Liver (tissue), 9 donors: ENCODE measurements around the gene PREPL. TPM values are rescaled to one million over a fixed set of nuclear protein-coding genes. Genes with fewer than 3 reads are reported as not detected.

Source experiments
- DNase-seq: peaks from one replicate; pipeline ENCODE4 v3.0.0-alpha.2; 2017; ENCODE audit warnings: low spot score
- H3K27ac ChIP-seq, 2 donors: one replicate each; pipeline ENCODE4 v1.7.0; 2013; ENCODE audit warnings: inconsistent platforms in 2 of 2, low read length in 2 of 2, control low read depth in 1 of 2, low read depth in 1 of 2, mild to moderate bottlenecking in 1 of 2
- H3K27me3 ChIP-seq, 4 donors: one replicate each; pipeline versions ENCODE4 v1.6.1 to v1.7.0; 2013; ENCODE audit warnings: low read length in 3 of 4, inconsistent platforms in 1 of 4, mild to moderate bottlenecking in 1 of 4, moderate library complexity in 1 of 4; ENCODE audit not compliant: control insufficient read depth in 4 of 4, insufficient read depth in 4 of 4
- H3K36me3 ChIP-seq, 4 donors: one replicate each; pipeline versions ENCODE4 v1.6.1 to v1.7.0; 2013; ENCODE audit warnings: low read length in 3 of 4, mild to moderate bottlenecking in 3 of 4, low read depth in 1 of 4, moderate library complexity in 1 of 4; ENCODE audit not compliant: control insufficient read depth in 4 of 4, insufficient read depth in 3 of 4
- H3K4me1 ChIP-seq, 4 donors: one replicate each; pipeline versions ENCODE4 v1.6.1 to v1.7.0; 2013; ENCODE audit warnings: low read length in 3 of 4, mild to moderate bottlenecking in 3 of 4, moderate library complexity in 1 of 4; ENCODE audit not compliant: control insufficient read depth in 4 of 4, insufficient read depth in 4 of 4
- H3K4me3 ChIP-seq, 3 donors: one replicate each; pipeline versions ENCODE4 v1.6.1 to v1.7.0; 2013; ENCODE audit warnings: low read length in 3 of 3, control low read depth in 1 of 3, low read depth in 1 of 3, mild to moderate bottlenecking in 1 of 3
- H3K9ac ChIP-seq, 2 donors: one replicate each; pipeline ENCODE4 v1.7.0; 2013; ENCODE audit warnings: low read length in 2 of 2, mild to moderate bottlenecking in 2 of 2, moderate library complexity in 2 of 2, control low read depth in 1 of 2, low read depth in 1 of 2
- H3K9me3 ChIP-seq, 4 donors: one replicate each; pipeline versions ENCODE4 v1.6.1 to v1.7.0; 2013; ENCODE audit warnings: low read length in 3 of 4; ENCODE audit not compliant: control insufficient read depth in 4 of 4
- CTCF ChIP-seq: fragments of 150-350 bp; IDR thresholded peaks from 2 replicates; pipeline ENCODE4 v1.5.1; 2017; ENCODE audit warnings: improper control_type of control experiment, low read depth, low read length; ENCODE audit not compliant: missing input control
- EGR1 ChIP-seq, 2 donors: IDR thresholded peaks; 2 replicates each; pipeline ENCODE4 v1.6.1; 2016 to 2018; ENCODE audit warnings: antibody characterized with exemption in 2 of 2, low read depth in 2 of 2
- FOXA1 ChIP-seq: IDR thresholded peaks from 2 replicates; pipeline ENCODE4 v1.6.1; 2016; ENCODE audit warnings: antibody characterized with exemption
- FOXA2 ChIP-seq: IDR thresholded peaks from 2 replicates; pipeline ENCODE4 v1.6.1; 2016; ENCODE audit warnings: antibody characterized with exemption
- GABPA ChIP-seq, 2 donors: IDR thresholded peaks in 1 of 2; conservative IDR thresholded peaks in 1 of 2; 2 replicates each; pipeline ENCODE4 v1.6.1; 2016; ENCODE audit warnings: antibody characterized with exemption in 2 of 2, mild to moderate bottlenecking in 1 of 2, moderate library complexity in 1 of 2
- HNF4A ChIP-seq, 2 donors: conservative IDR thresholded peaks; 2 replicates each; pipeline ENCODE4 v1.6.1; 2016; ENCODE audit warnings: antibody characterized with exemption in 2 of 2, mild to moderate bottlenecking in 2 of 2
- HNF4G ChIP-seq: IDR thresholded peaks from 2 replicates; pipeline ENCODE4 v1.6.1; 2016; ENCODE audit warnings: antibody characterized with exemption
- JUND ChIP-seq, 2 donors: IDR thresholded peaks; 2 replicates each; pipeline ENCODE4 v1.6.1; 2016; ENCODE audit warnings: antibody characterized with exemption in 2 of 2
- MAX ChIP-seq: IDR thresholded peaks from 2 replicates; pipeline ENCODE4 v1.6.1; 2016; ENCODE audit warnings: antibody characterized with exemption
- NR2F2 ChIP-seq: IDR thresholded peaks from 2 replicates; pipeline ENCODE4 v1.6.1; 2016; ENCODE audit warnings: antibody characterized with exemption
- RAD21 ChIP-seq, 2 donors: IDR thresholded peaks; 2 replicates each; pipeline ENCODE4 v1.6.1; 2016; ENCODE audit warnings: antibody characterized with exemption in 2 of 2, mild to moderate bottlenecking in 2 of 2
- REST ChIP-seq: IDR thresholded peaks from 2 replicates; pipeline ENCODE4 v1.6.1; 2016; ENCODE audit warnings: antibody characterized with exemption, mild to moderate bottlenecking
- RXRA ChIP-seq, 2 donors: IDR thresholded peaks; 2 replicates each; pipeline ENCODE4 v1.6.1; 2017 to 2018; ENCODE audit warnings: antibody characterized with exemption in 2 of 2, mild to moderate bottlenecking in 1 of 2
- SP1 ChIP-seq: IDR thresholded peaks from 2 replicates; pipeline ENCODE4 v1.6.1; 2018; ENCODE audit warnings: antibody characterized with exemption, mild to moderate bottlenecking
- TAF1 ChIP-seq: conservative IDR thresholded peaks from 2 replicates; pipeline ENCODE4 v1.6.1; 2016; ENCODE audit warnings: antibody characterized with exemption, mild to moderate bottlenecking
- YY1 ChIP-seq: IDR thresholded peaks from 2 replicates; pipeline ENCODE4 v1.6.1; 2016; ENCODE audit warnings: antibody characterized with exemption, mild to moderate bottlenecking
- WGBS: extraction: QIAGEN DNeasy Blood & Tissue Kit; methylation state at CpG from one replicate; pipeline ENCODE4 v1.1.7; 2013; 5-methylcytosine and 5-hydroxymethylcytosine counted together
- polyA plus RNA-seq, 2 donors: library from polyadenylated mRNA; stranded (reverse) in 1 of 2; unstranded in 1 of 2; fragments of 200-250 nt in 1 of 2; fragments of >200 nt in 1 of 2; fragmentation: Nextera tagmentation in 1 of 2; extraction: Ambion mirVana in 1 of 2; gene quantifications; one replicate each; pipeline versions ENCODE4 v1.2.1 to v1.2.3, GENCODE V29; 2013 to 2015
- total RNA-seq, 2 donors: library from RNA; depleted of rRNA; stranded (reverse); fragments of >200 nt; gene quantifications; one replicate each; pipeline ENCODE4 v1.2.3, GENCODE V29; 2014
- TF ChIP-seq, protein P1 (sequence below): IDR thresholded peaks from 2 replicates; pipeline ENCODE4 v1.6.1; 2016; ENCODE audit warnings: antibody characterized with exemption
- TF ChIP-seq, protein P2 (sequence below): IDR thresholded peaks from 2 replicates; pipeline ENCODE4 v1.6.1; 2016; ENCODE audit warnings: antibody characterized with exemption
- donor health status: healthy.
- donor health status: healthy.
- donor health status: healthy.
- donor health status: healthy.
- donor health status: healthy.

PREPL gene
- total RNA-seq (10 to 100 TPM; 14.0 to 18.8 TPM), polyA plus RNA-seq (1 to 10 TPM; 7.9 to 9.5 TPM)

GRCh38 chr2:44361330-44362206 lies at the start of gene PREPL, which contains the start of gene CAMKMT:
Gene PREPL (minus strand): TSS chr2:44361494. CDS start chr2:44346342, 15,152 bp downstream.
Gene CAMKMT (plus strand): TSS chr2:44361947.
- DNase-seq: peak; percentile 98
- Histone ChIP-seq H3K4me1 (peaks cover 5 to 25% (median 17%) of the 10 kb centered on the region in 4 donors), H3K27ac (peak within 1 kb of the TSS; percentile 88 to 96), H3K36me3 (peaks cover 0 to 2% (median 0%) of the 10 kb centered on the region in 4 donors), H3K9me3 (no peaks in the 10 kb centered on the region), H3K9ac (peak within 1 kb of the TSS; percentile 89 to 95), H3K27me3 (no peaks in the 10 kb centered on the region), H3K4me3 (peak within 1 kb of the TSS; percentile 78 to 95 (median 95))
- peak; percentile 100 for TF ChIP-seq YY1
- TF ChIP-seq NR2F2: no peak
- peak; percentile 46 for TF ChIP-seq FOXA2
- TF ChIP-seq FOXA1: no peak
- peak in 1 of 2 donors; percentile 83 for TF ChIP-seq GABPA (IDR thresholded peaks at IDR 0.05 in 1 of 2, conservative IDR thresholded peaks at IDR 0.05 in 1 of 2)
- no peak for TF ChIP-seq HNF4G
- no peak for TF ChIP-seq RXRA (IDR thresholded peaks at IDR 0.05)
- TF ChIP-seq CTCF: no peak
- TF ChIP-seq REST: peak; percentile 85
- TF ChIP-seq, protein P1, sequence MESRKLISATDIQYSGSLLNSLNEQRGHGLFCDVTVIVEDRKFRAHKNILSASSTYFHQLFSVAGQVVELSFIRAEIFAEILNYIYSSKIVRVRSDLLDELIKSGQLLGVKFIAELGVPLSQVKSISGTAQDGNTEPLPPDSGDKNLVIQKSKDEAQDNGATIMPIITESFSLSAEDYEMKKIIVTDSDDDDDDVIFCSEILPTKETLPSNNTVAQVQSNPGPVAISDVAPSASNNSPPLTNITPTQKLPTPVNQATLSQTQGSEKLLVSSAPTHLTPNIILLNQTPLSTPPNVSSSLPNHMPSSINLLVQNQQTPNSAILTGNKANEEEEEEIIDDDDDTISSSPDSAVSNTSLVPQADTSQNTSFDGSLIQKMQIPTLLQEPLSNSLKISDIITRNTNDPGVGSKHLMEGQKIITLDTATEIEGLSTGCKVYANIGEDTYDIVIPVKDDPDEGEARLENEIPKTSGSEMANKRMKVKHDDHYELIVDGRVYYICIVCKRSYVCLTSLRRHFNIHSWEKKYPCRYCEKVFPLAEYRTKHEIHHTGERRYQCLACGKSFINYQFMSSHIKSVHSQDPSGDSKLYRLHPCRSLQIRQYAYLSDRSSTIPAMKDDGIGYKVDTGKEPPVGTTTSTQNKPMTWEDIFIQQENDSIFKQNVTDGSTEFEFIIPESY: peak; percentile 63
- peak; percentile 56 for TF ChIP-seq SP1
- peak in 1 of 2 donors; percentile 13 for TF ChIP-seq HNF4A (conservative IDR thresholded peaks at IDR 0.05)
- peak in 1 of 2 donors; percentile 35 for TF ChIP-seq EGR1 (IDR thresholded peaks at IDR 0.05; ENCODE audit: low read depth in 2 of 2)
- TF ChIP-seq, protein P2, sequence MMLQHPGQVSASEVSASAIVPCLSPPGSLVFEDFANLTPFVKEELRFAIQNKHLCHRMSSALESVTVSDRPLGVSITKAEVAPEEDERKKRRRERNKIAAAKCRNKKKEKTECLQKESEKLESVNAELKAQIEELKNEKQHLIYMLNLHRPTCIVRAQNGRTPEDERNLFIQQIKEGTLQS: peak; percentile 63
- TF ChIP-seq TAF1: peak; percentile 85
- TF ChIP-seq JUND (IDR thresholded peaks at IDR 0.05): no peak
- TF ChIP-seq MAX: peak; percentile 97
- peak in 1 of 2 donors; percentile 14 for TF ChIP-seq RAD21 (IDR thresholded peaks at IDR 0.05)
- under 1% methylated on average over 57 of the region's 57 CpGs for WGBS
